ENCODE results near the gene TECRL.

DNA sequence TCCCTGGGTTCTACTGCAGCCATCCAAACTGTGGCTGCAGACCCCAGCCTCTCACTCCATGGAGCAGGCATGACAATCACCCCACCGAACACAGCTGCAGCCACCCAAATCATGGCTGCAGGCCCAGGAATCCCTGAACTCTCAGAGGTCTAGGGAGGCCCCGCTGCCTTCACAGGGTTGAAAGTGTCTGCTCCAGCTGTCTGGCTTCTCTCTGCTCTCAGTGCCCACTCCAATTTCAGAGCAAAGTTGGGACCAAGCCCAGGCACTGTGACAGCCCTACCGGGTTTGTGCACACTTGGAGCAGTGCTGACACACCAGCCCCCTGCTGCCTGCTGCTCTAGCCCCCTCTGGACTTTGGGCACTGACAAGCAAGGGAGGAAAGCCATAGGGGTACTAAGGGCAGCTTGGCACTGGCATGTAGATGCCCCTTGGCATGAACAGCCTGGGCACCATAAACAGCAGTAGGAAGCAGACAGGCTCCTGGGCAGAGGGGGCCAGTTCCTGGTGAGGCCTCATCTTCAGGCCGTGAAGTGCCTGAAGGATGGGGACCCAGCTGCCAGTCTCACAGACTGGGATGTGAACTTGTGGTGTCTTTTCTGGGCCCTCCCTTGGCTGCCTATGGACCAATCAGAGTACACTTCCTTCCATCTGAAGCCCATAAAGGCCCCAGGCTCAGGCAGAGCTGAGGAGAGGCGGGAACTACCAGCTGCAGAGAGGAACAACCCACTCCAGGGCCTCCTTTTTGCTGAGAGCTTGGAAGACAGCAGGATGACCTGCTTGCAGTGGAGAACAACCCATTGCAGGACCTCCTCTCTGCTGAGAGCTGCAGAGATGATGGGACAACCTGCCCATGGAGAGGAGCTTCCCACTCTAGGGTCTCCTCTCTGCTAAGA, 68.8 kb downstream of the TECRL start:
- TF ChIP-seq CTCF (IDR thresholded peaks at IDR 0.05) (no peak), POLR2A (IDR thresholded peaks at IDR 0.05) (no peak)
